GM18867 (cell line): ENCODE results near the gene OR13C8.
"Not testable (repeated sequence)": the region's sequence is repeated elsewhere in the genome, so short reads cannot be mapped to it uniquely, and the experiment has no call there.

Experiments
- ATAC-seq: cut with Tn5 transposase; IDR thresholded peaks from one replicate; pipeline ENCODE4 v1.9.1; 2021; ENCODE audit warnings: mild to moderate bottlenecking, moderate library complexity; ENCODE audit not compliant: unreplicated experiment

OR13C8 gene

GRCh38 chr9:104568868-104569267 is at the start of gene OR13C8:
Gene OR13C8 (plus strand): TSS chr9:104569168. CDS start chr9:104569168, 0 bp downstream.
- ATAC-seq: no peak

GRCh38 chr9:104520241-104520640 is 48.7 kb upstream of the OR13C8 start:
- ATAC-seq: not testable (repeated sequence)

- ATAC-seq: no peak
These were observed 41.9 kb upstream of the OR13C8 start, which contains the start of gene OR13C4 for GRCh38 chr9:104527109-104527508. Gene OR13C4 (minus strand): TSS chr9:104527209. CDS start chr9:104527209, 0 bp downstream.

- no peak for ATAC-seq
These were observed 32.2 kb upstream of the OR13C8 start, which contains the start of gene OR13C3 for GRCh38 chr9:104536756-104537155. Gene OR13C3 (minus strand): TSS chr9:104536856. CDS start chr9:104536723, 133 bp downstream.

GRCh38 chr9:104539275-104539674 is 29.7 kb upstream of the OR13C8 start:
- no peak for ATAC-seq

GRCh38 chr9:104544644-104545043 is 24.3 kb upstream of the OR13C8 start:
- no peak for ATAC-seq

GRCh38 chr9:104553261-104553660 is 15.7 kb upstream of the OR13C8 start:
- ATAC-seq: no peak

GRCh38 chr9:104555521-104555920 is 13.4 kb upstream of the OR13C8 start:
- no peak for ATAC-seq

- no peak for ATAC-seq
These were observed 11.9 kb upstream of the OR13C8 start for GRCh38 chr9:104556830-104557634.

GRCh38 chr9:104564358-104564757 is 4.6 kb upstream of the OR13C8 start:
- ATAC-seq: peak; percentile 45

GRCh38 chr9:104572612-104573011 is 3.6 kb downstream of the OR13C8 start:
- no peak for ATAC-seq

- ATAC-seq: no peak
These were observed 6.5 kb downstream of the OR13C8 start for GRCh38 chr9:104575456-104575855.

GRCh38 chr9:104577263-104577662 is 8.3 kb downstream of the OR13C8 start:
- ATAC-seq: no peak

GRCh38 chr9:104580562-104580961 is 11.6 kb downstream of the OR13C8 start:
- no peak for ATAC-seq

- ATAC-seq: no peak
These were observed 17.7 kb downstream of the OR13C8 start for GRCh38 chr9:104586496-104587180.

GRCh38 chr9:104589626-104590025 is 20.7 kb downstream of the OR13C8 start:
- ATAC-seq: no peak

GRCh38 chr9:104598749-104599148 is 29.8 kb downstream of the OR13C8 start:
- ATAC-seq: peak; percentile 73

- not testable (repeated sequence) for ATAC-seq
These were observed 30.3 kb downstream of the OR13C8 start, which contains the start of gene OR13C5 for GRCh38 chr9:104599313-104599712. Gene OR13C5 (minus strand): TSS chr9:104599413. CDS start chr9:104599413, 0 bp downstream.

- ATAC-seq: peak; percentile 83
These were observed 35.8 kb downstream of the OR13C8 start for GRCh38 chr9:104604801-104605200.

GRCh38 chr9:104605527-104605926 is 36.6 kb downstream of the OR13C8 start, which contains the start of gene OR13C2:
Gene OR13C2 (minus strand): TSS chr9:104605627. CDS start chr9:104605627, 0 bp downstream.
- ATAC-seq: not testable (repeated sequence)

GRCh38 chr9:104606152-104606551 is 37.2 kb downstream of the OR13C8 start:
- ATAC-seq: no peak

- no peak for ATAC-seq
These were observed 39.4 kb downstream of the OR13C8 start for GRCh38 chr9:104608336-104608735.
